ENCODE measurements around the gene P3H2.
"Not testable (repeated sequence)": the region's sequence is repeated elsewhere in the genome, so short reads cannot be mapped to it uniquely, and the experiment has no call there.

Gene P3H2

DNA sequence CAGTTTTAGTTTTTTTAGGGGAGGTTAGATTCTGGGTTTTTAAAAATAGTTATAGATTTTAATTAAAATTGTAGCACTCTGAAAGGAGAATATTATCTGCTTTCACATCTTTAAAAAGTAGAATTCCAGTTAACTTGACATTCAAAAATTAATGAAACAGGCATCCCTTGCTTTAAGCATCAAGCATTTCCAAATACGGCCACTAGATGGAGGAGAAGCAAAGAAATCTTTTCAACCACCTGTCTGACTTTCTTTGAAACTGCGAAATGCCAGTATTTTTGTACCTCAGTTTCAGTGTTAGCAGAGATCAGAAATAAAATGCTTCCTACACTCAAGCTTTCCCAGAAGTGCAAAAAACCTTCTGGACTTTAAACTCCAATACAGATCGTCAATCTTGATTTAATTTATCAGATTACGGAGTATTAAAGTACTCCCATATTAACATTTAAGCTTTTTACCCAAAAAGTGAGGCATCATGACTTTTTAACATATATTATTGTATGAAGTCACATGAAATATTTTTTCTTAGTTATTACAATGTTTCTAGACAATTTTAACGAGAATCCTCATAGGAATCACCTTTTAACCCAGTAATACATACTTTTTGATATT lies 153.3 kb downstream of the P3H2 start:
- peaks cover 40% of the 10 kb centered on the region for H3K36me3 ChIP-seq (ENCODE audit: control insufficient read depth, low read depth, low read length)
- H3K9me3 ChIP-seq (ENCODE audit: control insufficient read depth, low read depth, low read length) = no peaks in the 10 kb centered on the region
- H3K27ac ChIP-seq (ENCODE audit: low read length) = no peak overlapping the region
- peaks cover 6% of the 10 kb centered on the region for H3K4me1 ChIP-seq (ENCODE audit: control insufficient read depth, low read depth, low read length)
- H3K4me3 ChIP-seq (ENCODE audit: low read length) = no peak overlapping the region
- H3K9ac ChIP-seq (ENCODE audit: low read length) = no peak overlapping the region
- no peaks in the 10 kb centered on the region for H3K27me3 ChIP-seq (ENCODE audit: control insufficient read depth, insufficient read depth, low read length)

- Histone ChIP-seq H3K9me3 (ENCODE audit: control insufficient read depth, low read depth, low read length) (no peaks in the 10 kb centered on the region), H3K27ac (ENCODE audit: low read length) (no peak overlapping the region), H3K4me3 (ENCODE audit: low read length) (no peak overlapping the region), H3K27me3 (ENCODE audit: control insufficient read depth, insufficient read depth, low read length) (no peaks in the 10 kb centered on the region), H3K9ac (ENCODE audit: low read length) (no peak overlapping the region), H3K4me1 (ENCODE audit: control insufficient read depth, low read depth, low read length) (peaks cover 7% of the 10 kb centered on the region), H3K36me3 (ENCODE audit: control insufficient read depth, low read depth, low read length) (peaks cover 35% of the 10 kb centered on the region)
Observed at GRCh38 chr3:189966843-189967242, 153.9 kb downstream of the P3H2 start.

- Histone ChIP-seq H3K4me1 (ENCODE audit: control insufficient read depth, low read depth, low read length) (peaks cover 12% of the 10 kb centered on the region), H3K9ac (ENCODE audit: low read length) (no peak overlapping the region), H3K9me3 (ENCODE audit: control insufficient read depth, low read depth, low read length) (no peaks in the 10 kb centered on the region), H3K27ac (ENCODE audit: low read length) (no peak overlapping the region), H3K27me3 (ENCODE audit: control insufficient read depth, insufficient read depth, low read length) (no peaks in the 10 kb centered on the region), H3K4me3 (ENCODE audit: low read length) (no peak overlapping the region), H3K36me3 (ENCODE audit: control insufficient read depth, low read depth, low read length) (peaks cover 24% of the 10 kb centered on the region)
Observed at GRCh38 chr3:189964623-189965332, 155.9 kb downstream of the P3H2 start.

DNA sequence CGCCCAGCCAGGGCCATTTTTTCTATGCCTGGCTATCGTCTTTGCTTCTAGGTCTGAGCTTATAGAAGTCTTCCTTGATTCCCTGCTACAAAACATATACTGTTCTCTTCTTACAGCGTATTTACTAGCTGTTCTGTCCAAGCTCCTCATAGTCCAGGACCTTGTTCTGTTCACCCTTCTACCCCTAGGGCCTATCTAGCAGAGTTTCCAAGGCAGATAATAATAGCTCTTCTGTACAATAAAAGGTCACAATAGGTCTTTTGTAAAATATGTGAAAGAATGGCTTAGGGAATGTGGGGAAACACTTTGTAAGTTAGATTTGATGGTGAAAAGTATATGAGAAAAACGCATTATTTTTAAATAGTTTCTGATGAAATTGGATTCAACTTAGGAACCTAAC lies 158.2 kb downstream of the P3H2 start:
- no peak overlapping the region for H3K4me3 ChIP-seq (ENCODE audit: low read length)
- H3K4me1 ChIP-seq (ENCODE audit: control insufficient read depth, low read depth, low read length) = peaks cover 10% of the 10 kb centered on the region
- H3K9ac ChIP-seq (ENCODE audit: low read length) = no peak overlapping the region
- no peak overlapping the region for H3K27ac ChIP-seq (ENCODE audit: low read length)
- peaks cover 15% of the 10 kb centered on the region for H3K36me3 ChIP-seq (ENCODE audit: control insufficient read depth, low read depth, low read length)
- no peaks in the 10 kb centered on the region for H3K27me3 ChIP-seq (ENCODE audit: control insufficient read depth, insufficient read depth, low read length)
- no peaks in the 10 kb centered on the region for H3K9me3 ChIP-seq (ENCODE audit: control insufficient read depth, low read depth, low read length)

DNA sequence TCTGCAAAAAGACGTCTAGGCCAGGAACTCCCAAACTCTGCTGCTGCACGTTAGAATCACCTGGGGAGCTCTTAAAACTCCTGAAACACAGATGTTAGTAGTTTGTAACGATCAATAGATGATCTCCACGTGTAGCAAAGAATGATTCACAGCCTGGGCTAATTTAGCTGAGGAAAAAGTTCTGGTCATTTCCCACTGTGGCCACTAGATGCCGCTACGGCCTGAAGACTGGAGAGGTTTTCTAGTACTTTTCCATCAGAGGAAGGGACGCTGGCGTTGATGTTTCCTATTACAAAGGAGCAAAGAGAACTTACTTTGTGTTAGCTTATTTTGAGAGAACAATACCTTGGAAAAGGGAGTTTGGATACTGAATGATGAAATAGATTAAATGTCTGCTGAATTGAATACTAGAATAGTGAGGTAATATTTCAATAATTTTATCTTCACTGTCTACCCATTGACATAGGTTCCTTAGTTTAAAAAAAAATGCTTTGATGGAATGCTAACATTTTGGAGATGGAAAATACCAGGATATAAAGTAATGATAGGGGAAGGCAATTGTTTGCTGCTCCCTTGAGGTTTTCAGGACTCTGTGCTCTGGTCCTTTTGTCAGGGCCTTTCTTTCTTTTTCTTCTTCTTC lies 159.1 kb downstream of the P3H2 start:
- Histone ChIP-seq H3K27me3 (ENCODE audit: control insufficient read depth, insufficient read depth, low read length) (no peaks in the 10 kb centered on the region), H3K27ac (ENCODE audit: low read length) (no peak overlapping the region), H3K36me3 (ENCODE audit: control insufficient read depth, low read depth, low read length) (peaks cover 15% of the 10 kb centered on the region), H3K4me1 (ENCODE audit: control insufficient read depth, low read depth, low read length) (peaks cover 9% of the 10 kb centered on the region), H3K4me3 (ENCODE audit: low read length) (no peak overlapping the region), H3K9ac (ENCODE audit: low read length) (no peak overlapping the region), H3K9me3 (ENCODE audit: control insufficient read depth, low read depth, low read length) (no peaks in the 10 kb centered on the region)

- not testable (repeated sequence) for H3K27ac ChIP-seq (ENCODE audit: low read length)
Observed at GRCh38 chr3:189961086-189961485, 159.6 kb downstream of the P3H2 start.

GRCh38 chr3:189954733-189955665 lies 165.7 kb downstream of the P3H2 start:
- H3K27me3 ChIP-seq (ENCODE audit: control insufficient read depth, insufficient read depth, low read length) = no peaks in the 10 kb centered on the region
- H3K27ac ChIP-seq (ENCODE audit: low read length) = no peak overlapping the region
- H3K4me1 ChIP-seq (ENCODE audit: control insufficient read depth, low read depth, low read length) = no peaks in the 10 kb centered on the region
- H3K9me3 ChIP-seq (ENCODE audit: control insufficient read depth, low read depth, low read length) = no peaks in the 10 kb centered on the region
- H3K4me3 ChIP-seq (ENCODE audit: low read length) = no peak overlapping the region
- no peak overlapping the region for H3K9ac ChIP-seq (ENCODE audit: low read length)
- H3K36me3 ChIP-seq (ENCODE audit: control insufficient read depth, low read depth, low read length) = no peaks in the 10 kb centered on the region

More at GRCh38 chr3:189961086-189961485, 159.6 kb downstream of the P3H2 start:
- peaks cover 15% of the 10 kb centered on the region for H3K36me3 ChIP-seq (ENCODE audit: control insufficient read depth, low read depth, low read length)
- H3K27me3 ChIP-seq (ENCODE audit: control insufficient read depth, insufficient read depth, low read length); H3K4me1 ChIP-seq (ENCODE audit: control insufficient read depth, low read depth, low read length); H3K9ac ChIP-seq (ENCODE audit: low read length); H3K9me3 ChIP-seq (ENCODE audit: control insufficient read depth, low read depth, low read length); H3K4me3 ChIP-seq (ENCODE audit: low read length): not testable (repeated sequence)

GRCh38 chr3:189953551-189953950 lies 167.1 kb downstream of the P3H2 start:
- Histone ChIP-seq H3K27me3 (ENCODE audit: control insufficient read depth, insufficient read depth, low read length) (no peaks in the 10 kb centered on the region), H3K27ac (ENCODE audit: low read length) (no peak overlapping the region), H3K4me1 (ENCODE audit: control insufficient read depth, low read depth, low read length) (no peaks in the 10 kb centered on the region), H3K9ac (ENCODE audit: low read length) (no peak overlapping the region), H3K9me3 (ENCODE audit: control insufficient read depth, low read depth, low read length) (no peaks in the 10 kb centered on the region), H3K36me3 (ENCODE audit: control insufficient read depth, low read depth, low read length) (no peaks in the 10 kb centered on the region), H3K4me3 (ENCODE audit: low read length) (no peak overlapping the region)

DNA sequence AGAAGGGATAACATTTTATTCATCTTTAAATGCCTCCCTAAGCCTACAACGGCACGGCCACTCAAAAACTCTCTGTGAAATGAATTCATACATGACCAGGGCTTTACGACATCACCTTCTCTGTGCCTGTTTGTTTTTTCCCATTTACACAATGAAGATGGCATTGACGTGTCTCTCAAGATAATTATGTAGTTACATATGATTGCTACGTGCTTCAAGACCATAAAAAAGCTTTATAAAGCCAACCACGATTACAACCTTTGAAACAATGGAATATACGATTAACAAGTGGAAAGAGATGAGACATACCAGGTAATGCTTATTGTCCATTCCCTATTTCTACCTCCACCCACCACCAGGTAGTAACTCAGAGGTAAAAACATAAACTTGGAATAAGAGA lies 168.4 kb downstream of the P3H2 start:
- no peaks in the 10 kb centered on the region for H3K9me3 ChIP-seq (ENCODE audit: control insufficient read depth, low read depth, low read length)
- H3K36me3 ChIP-seq (ENCODE audit: control insufficient read depth, low read depth, low read length) = no peaks in the 10 kb centered on the region
- no peaks in the 10 kb centered on the region for H3K27me3 ChIP-seq (ENCODE audit: control insufficient read depth, insufficient read depth, low read length)
- H3K9ac ChIP-seq (ENCODE audit: low read length) = no peak overlapping the region
- H3K4me3 ChIP-seq (ENCODE audit: low read length) = no peak overlapping the region
- no peak overlapping the region for H3K27ac ChIP-seq (ENCODE audit: low read length)
- H3K4me1 ChIP-seq (ENCODE audit: control insufficient read depth, low read depth, low read length) = no peaks in the 10 kb centered on the region

- H3K9me3 ChIP-seq (ENCODE audit: control insufficient read depth, low read depth, low read length) = no peaks in the 10 kb centered on the region
- H3K27me3 ChIP-seq (ENCODE audit: control insufficient read depth, insufficient read depth, low read length) = no peaks in the 10 kb centered on the region
- no peak overlapping the region for H3K9ac ChIP-seq (ENCODE audit: low read length)
- H3K4me3 ChIP-seq (ENCODE audit: low read length) = no peak overlapping the region
- no peaks in the 10 kb centered on the region for H3K36me3 ChIP-seq (ENCODE audit: control insufficient read depth, low read depth, low read length)
- H3K4me1 ChIP-seq (ENCODE audit: control insufficient read depth, low read depth, low read length) = no peaks in the 10 kb centered on the region
- no peak overlapping the region for H3K27ac ChIP-seq (ENCODE audit: low read length)
Observed at GRCh38 chr3:189950258-189950657, 170.4 kb downstream of the P3H2 start.

- H3K4me1 ChIP-seq (ENCODE audit: control insufficient read depth, low read depth, low read length) = no peaks in the 10 kb centered on the region
- no peak overlapping the region for H3K27ac ChIP-seq (ENCODE audit: low read length)
- H3K9ac ChIP-seq (ENCODE audit: low read length) = no peak overlapping the region
Observed at GRCh38 chr3:189949580-189949979, 171.1 kb downstream of the P3H2 start.

More at GRCh38 chr3:189949580-189949979, 171.1 kb downstream of the P3H2 start:
- no peak overlapping the region for H3K4me3 ChIP-seq (ENCODE audit: low read length)
- H3K36me3 ChIP-seq (ENCODE audit: control insufficient read depth, low read depth, low read length) = no peaks in the 10 kb centered on the region
- no peaks in the 10 kb centered on the region for H3K27me3 ChIP-seq (ENCODE audit: control insufficient read depth, insufficient read depth, low read length)
- no peaks in the 10 kb centered on the region for H3K9me3 ChIP-seq (ENCODE audit: control insufficient read depth, low read depth, low read length)

Data from iPS-18a (cell line).